ENCODE results near the gene NDUFV3. TPM values are rescaled to one million over a fixed set of nuclear protein-coding genes. Genes with fewer than 3 reads are reported as not detected.
"Not testable (repeated sequence)": the region's sequence is repeated elsewhere in the genome, so short reads cannot be mapped to it uniquely, and the experiment has no call there.

Gene NDUFV3
- total RNA-seq, 1 experiment from 2014 or later = 63.3 TPM

DNA sequence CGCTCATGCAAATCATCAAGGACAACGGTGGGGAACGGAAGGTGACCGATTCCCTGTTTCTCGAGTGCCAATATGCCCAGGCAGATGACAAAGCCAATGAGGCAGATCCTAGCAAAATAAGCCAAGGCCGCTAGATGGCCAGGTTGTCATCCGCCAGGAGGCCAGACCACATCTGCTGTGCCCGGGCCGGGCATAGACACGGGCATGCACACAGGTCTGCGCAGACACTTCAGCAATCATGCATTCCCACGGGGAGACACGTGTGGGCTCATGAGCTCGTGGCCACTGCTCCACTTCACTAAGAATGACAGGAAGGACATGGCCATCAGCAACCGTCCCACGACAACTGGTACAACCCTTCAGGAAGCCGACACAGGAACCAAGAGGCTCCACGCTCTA is 37.2 kb upstream of the NDUFV3 start:
- no peak for DNase-seq (ENCODE audit: low read depth)

GRCh38 chr21:42857216-42857615 is 35.9 kb upstream of the NDUFV3 start:
- no peak for DNase-seq (ENCODE audit: low read depth)

GRCh38 chr21:42858185-42858847 is 34.8 kb upstream of the NDUFV3 start:
- peak; percentile 9 for DNase-seq (ENCODE audit: low read depth)

- no peak for DNase-seq (ENCODE audit: low read depth)
Measured at GRCh38 chr21:42858957-42859890, 33.9 kb upstream of the NDUFV3 start.

DNA sequence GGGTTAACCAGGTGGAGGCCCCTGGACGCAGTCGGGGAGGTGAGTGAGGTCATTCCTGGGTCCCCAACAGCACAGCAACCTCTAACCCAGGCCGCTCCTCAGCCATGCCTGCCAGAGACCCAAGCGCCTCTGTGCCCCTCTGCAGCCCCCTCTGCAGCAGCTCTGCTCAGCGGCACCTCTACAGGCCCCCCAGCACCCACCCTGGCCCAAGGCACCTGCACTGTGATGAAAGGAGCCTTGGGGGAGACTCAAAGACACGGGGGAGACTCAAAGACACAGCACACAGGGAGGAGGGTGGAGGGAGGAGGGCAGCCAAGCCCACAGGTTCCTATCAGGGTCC is 33.2 kb upstream of the NDUFV3 start:
- DNase-seq (ENCODE audit: low read depth) = no peak

DNA sequence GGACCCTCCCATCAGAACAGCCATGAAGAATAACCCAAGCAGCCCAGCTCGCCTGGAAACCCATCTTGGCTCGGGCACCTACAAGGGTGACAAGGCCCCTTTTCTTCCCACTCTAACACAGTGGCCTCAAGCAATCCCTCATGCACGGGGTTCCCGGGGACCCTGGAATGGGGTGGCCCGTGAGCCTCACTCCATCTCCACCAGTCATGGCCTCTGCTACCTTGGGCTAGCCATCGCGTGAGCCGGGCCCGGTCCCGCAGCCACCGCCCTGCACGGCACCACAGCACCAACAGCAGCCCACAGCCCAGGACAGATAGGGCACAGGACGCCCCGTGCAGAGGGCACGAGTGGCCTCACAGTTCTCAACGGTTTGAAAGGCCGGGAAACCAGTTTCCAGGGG is 32.8 kb upstream of the NDUFV3 start:
- DNase-seq (ENCODE audit: low read depth) = no peak

- DNase-seq (ENCODE audit: low read depth) = no peak
Measured at GRCh38 chr21:42861311-42861847, 31.7 kb upstream of the NDUFV3 start.

- no peak for DNase-seq (ENCODE audit: low read depth)
Measured at GRCh38 chr21:42861848-42862400, 31.2 kb upstream of the NDUFV3 start.

- DNase-seq (ENCODE audit: low read depth) = no peak
Measured at GRCh38 chr21:42862774-42863503, 30.2 kb upstream of the NDUFV3 start.

DNA sequence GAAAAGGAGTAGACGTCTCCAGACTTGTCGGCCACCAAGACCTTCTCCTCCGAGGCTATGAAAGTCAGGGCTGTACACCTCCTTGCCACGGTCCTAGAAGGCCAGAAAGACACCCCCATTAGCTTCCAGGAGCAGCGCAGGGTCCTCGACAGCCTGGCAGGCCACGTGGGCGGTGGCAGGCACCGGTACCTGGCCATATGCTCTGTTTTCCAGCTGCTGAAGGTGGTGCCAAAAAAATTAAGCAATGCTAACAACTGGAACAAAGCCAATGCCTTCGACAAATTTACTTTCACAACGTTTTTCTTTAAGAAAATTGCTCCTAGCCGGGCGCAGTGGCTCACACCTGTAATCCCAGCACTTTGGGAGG is 29.6 kb upstream of the NDUFV3 start:
- DNase-seq (ENCODE audit: low read depth) = no peak

DNA sequence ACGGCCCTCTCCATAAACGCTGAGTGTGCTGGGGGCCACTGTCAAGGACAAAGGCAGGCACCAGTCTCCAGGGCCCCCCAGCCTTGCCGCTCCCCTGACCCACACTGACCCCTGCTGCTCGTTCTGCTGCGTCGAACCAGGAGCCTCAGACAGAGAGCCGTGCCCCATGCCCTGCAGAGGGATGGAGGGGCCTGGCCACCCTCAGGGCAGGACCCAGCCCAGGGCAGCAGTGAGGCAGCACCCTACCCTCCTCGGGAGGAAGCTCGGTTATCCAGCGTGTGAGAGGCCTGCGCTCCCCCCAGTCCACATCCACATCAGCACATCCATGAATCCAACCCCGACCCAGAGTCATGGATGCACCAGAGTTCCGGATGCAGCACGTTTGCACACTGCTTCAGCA is 28.8 kb upstream of the NDUFV3 start:
- DNase-seq (ENCODE audit: low read depth) = no peak

GRCh38 chr21:42864815-42865775 is 28.0 kb upstream of the NDUFV3 start:
- no peak for DNase-seq (ENCODE audit: low read depth)

DNA sequence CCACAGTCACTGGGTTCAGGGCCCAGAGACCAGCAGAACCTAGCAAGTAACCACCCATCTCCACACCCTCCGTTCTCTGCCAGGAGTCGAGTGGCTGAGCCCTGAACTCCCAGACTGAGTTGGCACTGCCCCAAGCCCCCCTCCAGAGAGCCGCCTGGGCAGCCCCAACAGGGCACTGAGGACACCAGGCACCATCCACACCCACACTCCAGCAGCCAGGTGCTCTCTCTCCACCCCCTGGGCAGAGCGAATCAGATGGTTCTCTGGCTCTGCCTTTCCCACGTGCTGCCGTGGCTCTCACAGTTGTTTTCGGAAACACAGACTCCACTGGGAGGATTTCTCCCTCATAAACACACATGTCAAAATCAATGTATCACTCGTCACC is 27.3 kb upstream of the NDUFV3 start:
- DNase-seq (ENCODE audit: low read depth) = no peak

- DNase-seq (ENCODE audit: low read depth) = no peak
Measured at GRCh38 chr21:42868196-42868595, 24.9 kb upstream of the NDUFV3 start.

- DNase-seq (ENCODE audit: low read depth) = no peak
Measured at GRCh38 chr21:42873096-42873495, 20.0 kb upstream of the NDUFV3 start.

GRCh38 chr21:42875811-42876210 is 17.3 kb upstream of the NDUFV3 start:
- DNase-seq (ENCODE audit: low read depth) = not testable (repeated sequence)

GRCh38 chr21:42878678-42878992 is 14.5 kb upstream of the NDUFV3 start:
- no peak for DNase-seq (ENCODE audit: low read depth)

DNA sequence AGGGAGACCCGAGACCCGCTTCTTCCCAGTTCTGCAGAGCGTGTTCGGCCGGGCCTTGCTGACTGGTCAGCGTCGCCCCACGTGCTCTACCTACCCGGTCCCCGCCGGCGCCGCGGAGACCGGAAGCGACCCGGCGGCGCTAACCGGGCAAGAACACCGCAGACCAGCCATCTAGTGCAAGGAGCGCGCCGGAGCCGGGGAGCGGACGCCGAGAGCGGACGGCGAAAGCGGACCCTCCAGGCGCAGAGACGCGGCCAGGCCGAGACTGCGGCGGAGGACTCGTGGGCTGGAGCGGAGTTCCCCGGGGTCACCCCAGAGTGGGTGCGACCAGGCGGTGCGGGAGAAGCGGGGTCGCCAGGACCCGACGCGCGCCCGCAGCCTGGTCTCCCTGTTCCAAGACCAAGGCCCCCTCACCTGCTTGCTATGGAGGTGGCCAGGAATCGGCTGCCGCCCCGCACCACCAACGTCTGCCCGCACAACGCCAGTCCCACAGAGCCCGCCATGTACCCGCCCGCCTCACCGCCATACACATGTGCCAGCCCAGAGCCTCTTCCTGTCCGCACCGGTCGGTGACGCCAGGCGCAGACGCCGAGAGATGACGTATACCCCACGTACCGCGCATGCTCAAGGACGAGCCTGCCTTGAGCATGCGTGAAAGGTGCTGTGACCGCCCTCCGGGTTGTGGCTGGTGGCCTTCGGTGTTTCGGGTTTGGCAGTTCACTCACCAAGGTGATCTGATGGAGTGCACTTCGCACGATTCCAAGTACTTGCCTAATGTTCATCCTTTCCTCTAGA is 13.9 kb upstream of the NDUFV3 start, which contains the start of gene WDR4:
WDR4 (minus strand) TSS at position 547 of the 795 bp plus-strand sequence; CDS start at position 503, 44 bp downstream.
- peak; percentile 96 for DNase-seq (ENCODE audit: low read depth)

GRCh38 chr21:42880352-42880751 is 12.8 kb upstream of the NDUFV3 start:
- no peak for DNase-seq (ENCODE audit: low read depth)

DNA sequence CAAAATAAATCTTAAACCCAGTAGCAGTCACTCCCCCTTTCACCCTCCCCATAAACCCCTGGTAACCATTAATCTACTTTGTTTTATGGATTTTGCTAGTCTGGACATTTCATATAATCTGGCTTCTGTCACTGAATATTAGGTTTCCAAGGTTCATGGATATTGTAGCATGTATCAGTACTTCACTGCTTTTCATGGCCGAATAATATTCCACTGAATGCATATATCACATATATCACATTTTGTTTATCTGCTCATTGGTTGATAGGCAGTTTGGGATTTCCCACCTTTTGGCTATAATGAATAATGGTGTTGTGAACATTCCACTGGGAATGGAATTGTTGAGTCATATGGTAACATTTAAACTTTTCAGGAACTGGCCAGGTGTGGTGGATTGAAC is 9.2 kb upstream of the NDUFV3 start:
- DNase-seq (ENCODE audit: low read depth) = no peak

All from LHCN-M2 (cell line).